MCF 10A (cell line): ENCODE measurements around the gene DCUN1D2. TPM values are rescaled to one million over a fixed set of nuclear protein-coding genes. Genes with fewer than 3 reads are reported as not detected.

Experiments used
- BruUV-seq: library from RNA; stranded (reverse); fragments of 400-500 nt; replicated peaks from 2 replicates; lab custom pipeline; 2021; lab: Mats Ljungman, UMichigan
- CTCF ChIA-PET: fragments of 300-600 bp; sonication (Branson Sonifier 250); formaldehyde crosslinking; extraction: SDS; loops from one replicate; lab custom pipeline; 2021; ENCODE audit warnings: antibody characterized with exemption, inconsistent platforms; lab: Yijun Ruan, JAX
- POLR2A ChIA-PET: fragments of 300-600, 350-650 bp; sonication (Branson Sonifier 250); formaldehyde crosslinking; extraction: SDS; loops from one replicate; lab custom pipeline; 2020; ENCODE audit warnings: antibody characterized with exemption, inconsistent platforms; lab: Yijun Ruan, JAX
- DNase-seq: peaks from one replicate; pipeline ENCODE4 v3.0.0-alpha.2; 2018; ENCODE audit not compliant: unreplicated experiment
- H3K27ac Mint-ChIP-seq: one replicate; pipeline ENCODE4 v1.8.0; 2022; ENCODE audit warnings: mild to moderate bottlenecking, low read depth, mixed read lengths; ENCODE audit not compliant: unreplicated experiment
- H3K27me3 Mint-ChIP-seq: one replicate; pipeline ENCODE4 v1.8.0; 2022; ENCODE audit warnings: mixed read lengths; ENCODE audit not compliant: insufficient read depth, unreplicated experiment
- H3K36me3 Mint-ChIP-seq: one replicate; pipeline ENCODE4 v1.8.0; 2022; ENCODE audit warnings: mild to moderate bottlenecking, moderate library complexity, mixed read lengths; ENCODE audit not compliant: insufficient read depth, unreplicated experiment
- H3K4me1 Mint-ChIP-seq: one replicate; pipeline ENCODE4 v1.8.0; 2022; ENCODE audit warnings: mixed read lengths; ENCODE audit not compliant: insufficient read depth, unreplicated experiment
- H3K4me3 Mint-ChIP-seq: one replicate; pipeline ENCODE4 v1.8.0; 2022; ENCODE audit warnings: mild to moderate bottlenecking, moderate library complexity, mixed read lengths; ENCODE audit not compliant: unreplicated experiment
- H3K9me3 Mint-ChIP-seq: one replicate; pipeline ENCODE4 v1.8.0; 2022; ENCODE audit warnings: mixed read lengths; ENCODE audit not compliant: unreplicated experiment
- intact Hi-C: fragments of 100-400 bp; cut with micrococcal nuclease; formaldehyde crosslinking; loops from 2 replicates; pipeline ENCODE4 v1.14.1; 2022
- total RNA-seq: library from RNA; stranded (reverse); gene quantifications from 2 replicates; pipeline ENCODE4 v1.2.3, GENCODE V29; 2022
- TF ChIP-seq, protein P1 (sequence below): fragments of 200-600 bp; IDR thresholded peaks from one replicate; pipeline ENCODE4 v1.8.0; 2022; ENCODE audit warnings: antibody characterized with exemption, mild to moderate bottlenecking; ENCODE audit not compliant: unreplicated experiment

Gene DCUN1D2
- total RNA-seq, 1 experiment from 2014 or later: 20.4 TPM

DNA sequence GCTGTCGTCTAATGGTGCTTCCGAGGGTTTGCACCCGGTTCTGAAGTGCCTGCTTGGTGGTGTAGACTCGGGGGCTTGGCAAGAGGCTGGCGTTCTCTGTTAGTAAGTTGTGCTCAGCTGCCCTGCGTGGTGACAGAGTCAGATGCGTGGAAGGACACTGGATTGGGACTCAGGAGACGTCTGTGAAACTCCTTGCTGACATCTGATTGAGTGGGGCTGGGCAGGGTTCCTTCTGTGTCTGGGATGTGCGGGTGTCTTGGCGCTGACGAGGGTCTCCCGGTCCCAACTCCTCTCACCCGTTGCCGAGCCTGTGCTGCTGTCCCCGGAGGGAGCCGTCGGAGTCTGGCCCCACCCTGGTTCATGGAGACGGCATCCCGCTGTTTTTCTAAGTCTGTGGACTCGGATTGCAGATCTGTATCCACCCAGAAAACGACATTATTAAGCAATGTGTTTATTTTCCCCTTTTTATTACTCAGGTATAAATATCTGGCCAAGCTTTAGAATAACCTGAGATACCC lies 16.4 kb upstream of the DCUN1D2 start:
- Mint-ChIP-seq H3K4me3 (no peak overlapping the region), H3K36me3 (peaks cover 52% of the 10 kb centered on the region), H3K9me3 (no peaks in the 10 kb centered on the region), H3K4me1 (no peaks in the 10 kb centered on the region), H3K27ac (peak overlapping the region; percentile 5), H3K27me3 (no peaks in the 10 kb centered on the region)
- intact Hi-C loops: no loop called here
- no TSS peak for BruUV-seq
- TF ChIP-seq, protein P1, sequence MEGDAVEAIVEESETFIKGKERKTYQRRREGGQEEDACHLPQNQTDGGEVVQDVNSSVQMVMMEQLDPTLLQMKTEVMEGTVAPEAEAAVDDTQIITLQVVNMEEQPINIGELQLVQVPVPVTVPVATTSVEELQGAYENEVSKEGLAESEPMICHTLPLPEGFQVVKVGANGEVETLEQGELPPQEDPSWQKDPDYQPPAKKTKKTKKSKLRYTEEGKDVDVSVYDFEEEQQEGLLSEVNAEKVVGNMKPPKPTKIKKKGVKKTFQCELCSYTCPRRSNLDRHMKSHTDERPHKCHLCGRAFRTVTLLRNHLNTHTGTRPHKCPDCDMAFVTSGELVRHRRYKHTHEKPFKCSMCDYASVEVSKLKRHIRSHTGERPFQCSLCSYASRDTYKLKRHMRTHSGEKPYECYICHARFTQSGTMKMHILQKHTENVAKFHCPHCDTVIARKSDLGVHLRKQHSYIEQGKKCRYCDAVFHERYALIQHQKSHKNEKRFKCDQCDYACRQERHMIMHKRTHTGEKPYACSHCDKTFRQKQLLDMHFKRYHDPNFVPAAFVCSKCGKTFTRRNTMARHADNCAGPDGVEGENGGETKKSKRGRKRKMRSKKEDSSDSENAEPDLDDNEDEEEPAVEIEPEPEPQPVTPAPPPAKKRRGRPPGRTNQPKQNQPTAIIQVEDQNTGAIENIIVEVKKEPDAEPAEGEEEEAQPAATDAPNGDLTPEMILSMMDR: no peak
- no peak for DNase-seq
- POLR2A ChIA-PET: no interaction called here
- CTCF ChIA-PET: no interaction called here

DNA sequence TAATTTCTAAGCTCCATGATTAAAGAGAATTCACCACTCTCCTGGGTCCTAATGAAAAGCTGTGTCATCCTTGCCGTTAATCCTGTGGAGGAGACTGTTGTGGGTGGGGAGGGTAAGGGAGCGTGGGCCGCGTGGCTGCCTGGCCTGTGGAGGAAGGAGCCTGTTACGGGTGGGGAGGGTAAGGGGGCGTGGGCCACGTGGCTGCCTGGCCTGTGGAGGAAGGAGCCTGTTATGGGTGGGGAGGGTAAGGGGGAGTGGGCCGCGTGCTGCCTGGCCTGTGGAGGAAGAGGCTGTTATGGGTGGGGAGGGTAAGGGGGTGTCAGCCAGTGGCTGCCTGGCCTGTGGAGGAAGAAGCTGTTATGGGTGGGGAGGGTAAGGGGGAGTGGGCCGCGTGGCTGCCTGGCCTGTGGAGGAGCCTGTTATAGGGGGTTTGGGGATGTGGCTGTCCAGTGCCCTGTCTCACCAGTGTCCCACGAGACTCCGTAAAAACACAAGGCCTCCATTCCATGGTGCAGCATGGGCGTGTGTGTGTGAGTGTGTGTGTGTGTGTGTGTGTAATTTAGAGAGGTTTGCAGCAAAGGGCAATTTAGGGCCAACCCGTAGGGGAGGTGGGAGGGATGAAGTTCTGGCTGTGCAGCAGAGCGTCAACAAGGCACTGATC lies 15.6 kb upstream of the DCUN1D2 start:
- Mint-ChIP-seq H3K36me3 (peaks cover 55% of the 10 kb centered on the region), H3K9me3 (no peaks in the 10 kb centered on the region), H3K4me1 (no peaks in the 10 kb centered on the region), H3K27me3 (no peaks in the 10 kb centered on the region), H3K4me3 (no peak overlapping the region), H3K27ac (peak overlapping the region; percentile 5)
- no TSS peak for BruUV-seq
- intact Hi-C loops: no loop called here
- TF ChIP-seq, protein P1: no peak
- CTCF ChIA-PET: no interaction called here
- POLR2A ChIA-PET: interaction anchor here (0.7 to 1.1 kb wide), 2 partner anchors 23 to 32 kb away, joined by 3 read pairs; no protein-coding TSS in a partner anchor
- no peak for DNase-seq

- DNase-seq: no peak
- Mint-ChIP-seq H3K9me3 (no peaks in the 10 kb centered on the region), H3K27me3 (no peaks in the 10 kb centered on the region), H3K36me3 (peaks cover 81% of the 10 kb centered on the region), H3K27ac (no peak overlapping the region), H3K4me1 (no peaks in the 10 kb centered on the region), H3K4me3 (no peak overlapping the region)
- TF ChIP-seq, protein P1: no peak
- intact Hi-C loops: no loop called here
- no TSS peak for BruUV-seq
- POLR2A ChIA-PET: interaction anchor here (1.4 kb wide), 1 partner anchor 9 kb away, joined by 4 read pairs; no protein-coding TSS in a partner anchor
- CTCF ChIA-PET: no interaction called here
Measured at GRCh38 chr13:113502686-113503085, 12.2 kb upstream of the DCUN1D2 start.

DNA sequence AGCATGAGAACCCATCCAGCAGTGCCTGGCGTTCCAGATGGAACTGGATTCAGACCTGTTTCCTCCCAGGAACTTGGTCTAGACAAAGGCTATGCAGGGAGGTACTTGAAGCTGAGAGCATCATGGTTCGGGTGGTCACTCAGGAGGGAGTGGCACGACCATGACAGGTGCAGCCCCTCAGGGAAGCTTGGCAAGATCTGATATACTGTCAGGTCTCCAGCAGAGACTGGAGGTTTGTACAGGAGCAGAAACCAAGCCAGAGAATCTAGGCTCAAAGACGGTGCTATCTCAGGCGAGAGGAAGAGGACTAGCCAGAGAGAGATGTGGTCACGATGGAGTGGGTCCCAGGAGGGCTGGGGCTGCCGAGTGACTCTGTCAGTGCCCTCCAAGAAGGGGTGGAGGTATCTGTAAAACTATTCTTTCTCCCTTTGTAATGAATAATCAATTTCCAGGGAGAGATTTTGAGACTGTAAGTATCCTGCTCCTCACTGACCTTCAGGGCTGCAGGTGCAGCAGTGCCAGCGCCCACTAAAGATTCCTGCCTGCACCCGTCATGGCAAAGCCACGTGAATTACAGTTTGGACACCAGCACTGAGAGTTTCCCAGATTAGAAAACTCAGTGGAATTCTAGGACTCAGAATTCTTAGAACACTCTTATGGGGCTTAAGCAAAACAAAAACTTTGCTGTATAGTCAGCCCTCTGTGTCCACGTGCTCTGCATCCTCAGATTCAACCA lies 10.2 kb upstream of the DCUN1D2 start:
- peaks cover 93% of the 10 kb centered on the region for H3K36me3 Mint-ChIP-seq
- H3K27ac Mint-ChIP-seq: no peak overlapping the region
- BruUV-seq: no TSS peak
- no peaks in the 10 kb centered on the region for H3K27me3 Mint-ChIP-seq
- intact Hi-C loops: no loop called here
- H3K4me1 Mint-ChIP-seq: peaks cover 5% of the 10 kb centered on the region
- DNase-seq: no peak
- ChIA-PET POLR2A (no interaction called here), CTCF (no interaction called here)
- no peaks in the 10 kb centered on the region for H3K9me3 Mint-ChIP-seq
- TF ChIP-seq, protein P1: no peak
- no peak overlapping the region for H3K4me3 Mint-ChIP-seq
